Ovary (tissue), 9 donors: ENCODE data around the gene COL27A1. TPM values are rescaled to one million over a fixed set of nuclear protein-coding genes. Genes with fewer than 3 reads are reported as not detected.

ENCODE experiments used
- DNase-seq, 5 donors: peaks; one replicate each; pipeline ENCODE4 v3.0.0-alpha.2; 2019 to 2020
- H3K27ac ChIP-seq, 2 donors: fragments of 200-600 bp; one replicate each; pipeline versions ENCODE4 v1.5.1 to v1.8.0; 2019 to 2022
- H3K27me3 ChIP-seq: fragments of 200-600 bp; one replicate; pipeline ENCODE4 v1.8.0; 2022
- H3K36me3 ChIP-seq: fragments of 200-600 bp; sonication (generic); one replicate; pipeline ENCODE4 v1.5.1; 2019
- H3K4me1 ChIP-seq: one replicate; pipeline ENCODE4 v1.8.1; 2013; ENCODE audit warnings: mild to moderate bottlenecking, moderate library complexity; ENCODE audit not compliant: insufficient read depth
- H3K4me3 ChIP-seq: fragments of 200-600 bp; sonication (generic); one replicate; pipeline ENCODE4 v1.5.1; 2017
- H3K9me3 ChIP-seq, 2 donors: fragments of 200-600 bp in 1 of 2; sonication (generic) in 1 of 2; one replicate each; pipeline versions ENCODE4 v1.5.1 to v1.8.1; 2013 to 2019; ENCODE audit warnings: mild to moderate bottlenecking in 1 of 2, moderate library complexity in 1 of 2
- CTCF ChIP-seq, 3 donors: fragments of 450-650 bp in 2 of 3; fragments of 200-600 bp in 1 of 3; IDR thresholded peaks; one replicate each; pipeline versions ENCODE4 v1.5.1 to v1.8.0; 2016 to 2022; ENCODE audit warnings: antibody characterized with exemption in 3 of 3, mild to moderate bottlenecking in 1 of 3
- EP300 ChIP-seq: sonication (generic); formaldehyde crosslinking; IDR thresholded peaks from one replicate; pipeline ENCODE4 v1.6.1; 2017; ENCODE audit warnings: antibody characterized with exemption
- POLR2A ChIP-seq: fragments of 450-650 bp; IDR thresholded peaks from one replicate; pipeline ENCODE4 v1.6.1; 2017; ENCODE audit warnings: antibody characterized with exemption, mild to moderate bottlenecking, moderate library complexity
- WGBS, 3 donors: extraction: QIAGEN DNeasy Blood & Tissue Kit in 1 of 3; methylation state at CpG; one replicate each; pipeline versions ENCODE4 v1.1.5 to v1.1.7; 2013 to 2017; 5-methylcytosine and 5-hydroxymethylcytosine counted together
- intact Hi-C, 4 donors: fragments of 100-400 bp; cut with DNase I; formaldehyde crosslinking; loops; one replicate each; pipeline versions ENCODE4 v1.11.0 to v1.15.1; 2022 to 2023
- polyA plus RNA-seq, 2 donors: library from polyadenylated mRNA; stranded (reverse); fragments of 200-250 nt in 1 of 2; fragments of 350-450 nt in 1 of 2; fragmentation: Illumina TruSeq in 1 of 2; extraction: RNeasy Lipid Tissue Mini Kit (QIAGEN cat#74804) in 1 of 2; gene quantifications; one replicate each; pipeline ENCODE4 v1.2.3, GENCODE V29; 2013 to 2014
- total RNA-seq, 7 donors: library from RNA; depleted of rRNA in 2 of 7; stranded (reverse); fragments of >200 nt in 2 of 7; fragmentation: NEBNext Ultra II Directional in 3 of 7; extraction: Animal tissue kit (Norgen Biotek cat#: 25700) in 3 of 7; gene quantifications; one replicate each; pipeline versions ENCODE4 v1.1.0 to v1.2.4, GENCODE V29; 2016 to 2023
- donor health status: DM: no; HTN: no; CAD: no; lungs with moderate emphysema.
- donor health status: DM: no; HTN: no; CAD: no.
- donor health status: Bipolar disorder and iron deficiency.
- donor health status: DM: yes; HTN: yes; CAD: no.
- donor health status: DM: no; HTN: no; CAD: no.
- donor health status: DM: yes; HTN: yes; CAD: no.

COL27A1 gene
- total and polyA plus RNA-seq, 9 donors = 5.2 to 91.2 (median 16.8) TPM

GRCh38 chr9:114282104-114282485 is 126.8 kb downstream of the COL27A1 start:
- WGBS, 3 donors = 83 to 93% (median 85%) methylated on average over 10 of the region's 10 CpGs
- H3K4me1 ChIP-seq = peaks cover 16% of the 10 kb centered on the region
- intact Hi-C loops = loop anchor here in 1 of 4 donors (5.0 kb wide), 1 partner anchor 125 kb away; the partner anchor contains the start of gene COL27A1
- no peaks in the 10 kb centered on the region for H3K27me3 ChIP-seq
- DNase-seq = peak in 3 of 5 donors; percentile 34 to 58 (median 40)
- H3K9me3 ChIP-seq = no peaks in the 10 kb centered on the region
- no peak for TF ChIP-seq CTCF (IDR thresholded peaks at IDR 0.05)
- no peak for TF ChIP-seq POLR2A
- no peak for TF ChIP-seq EP300
- peak overlapping the region; percentile 6 to 30 for H3K27ac ChIP-seq
- H3K36me3 ChIP-seq = no peaks in the 10 kb centered on the region
- no peak overlapping the region for H3K4me3 ChIP-seq

DNA sequence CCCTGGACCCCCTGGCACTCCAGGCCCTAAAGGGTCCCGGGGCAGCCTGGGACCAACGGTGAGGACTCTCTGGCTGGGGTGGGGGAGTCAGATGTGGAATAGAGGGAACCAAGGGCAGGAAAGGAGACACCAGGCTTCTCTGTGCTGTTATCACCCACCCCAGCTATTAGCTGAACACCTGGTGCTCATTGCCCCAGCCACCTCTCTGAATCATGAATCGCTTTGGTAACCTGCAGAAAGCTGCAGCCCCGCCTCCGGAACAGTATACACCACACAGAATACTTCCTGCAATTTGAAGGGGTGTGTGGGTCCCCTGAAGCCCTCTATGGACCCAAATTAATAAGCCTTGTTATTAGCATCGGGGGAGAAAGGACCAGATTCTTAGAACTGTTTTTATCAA is 127.2 kb downstream of the COL27A1 start:
- H3K9me3 ChIP-seq = no peaks in the 10 kb centered on the region
- 78 to 84% (median 80%) methylated on average over 6 of the region's 6 CpGs for WGBS, 3 donors
- no peaks in the 10 kb centered on the region for H3K36me3 ChIP-seq
- intact Hi-C loops = loop anchor here in 1 of 4 donors (5.0 kb wide), 1 partner anchor 125 kb away; the partner anchor contains the start of gene COL27A1
- TF ChIP-seq POLR2A (no peak), EP300 (no peak), CTCF (IDR thresholded peaks at IDR 0.05) (no peak)
- no peak overlapping the region for H3K4me3 ChIP-seq
- DNase-seq = peak in 2 of 5 donors; percentile 9 to 21
- H3K4me1 ChIP-seq = peaks cover 14% of the 10 kb centered on the region
- no peaks in the 10 kb centered on the region for H3K27me3 ChIP-seq
- peak overlapping the region; percentile 6 to 30 for H3K27ac ChIP-seq

GRCh38 chr9:114282926-114283325 is 127.6 kb downstream of the COL27A1 start:
- Histone ChIP-seq H3K27me3 (no peaks in the 10 kb centered on the region), H3K4me1 (peaks cover 14% of the 10 kb centered on the region), H3K4me3 (no peak overlapping the region), H3K9me3 (no peaks in the 10 kb centered on the region), H3K27ac (no peak overlapping the region), H3K36me3 (no peaks in the 10 kb centered on the region)
- intact Hi-C loops = loop anchor here in 1 of 4 donors (5.0 kb wide), 1 partner anchor 126 kb away; the partner anchor contains the start of gene COL27A1
- 47 to 67% (median 67%) methylated on average over 5 of the region's 5 CpGs for WGBS, 3 donors
- peak; percentile 14 to 38 (median 31) for DNase-seq
- no peak for TF ChIP-seq EP300
- no peak for TF ChIP-seq CTCF (IDR thresholded peaks at IDR 0.05)

DNA sequence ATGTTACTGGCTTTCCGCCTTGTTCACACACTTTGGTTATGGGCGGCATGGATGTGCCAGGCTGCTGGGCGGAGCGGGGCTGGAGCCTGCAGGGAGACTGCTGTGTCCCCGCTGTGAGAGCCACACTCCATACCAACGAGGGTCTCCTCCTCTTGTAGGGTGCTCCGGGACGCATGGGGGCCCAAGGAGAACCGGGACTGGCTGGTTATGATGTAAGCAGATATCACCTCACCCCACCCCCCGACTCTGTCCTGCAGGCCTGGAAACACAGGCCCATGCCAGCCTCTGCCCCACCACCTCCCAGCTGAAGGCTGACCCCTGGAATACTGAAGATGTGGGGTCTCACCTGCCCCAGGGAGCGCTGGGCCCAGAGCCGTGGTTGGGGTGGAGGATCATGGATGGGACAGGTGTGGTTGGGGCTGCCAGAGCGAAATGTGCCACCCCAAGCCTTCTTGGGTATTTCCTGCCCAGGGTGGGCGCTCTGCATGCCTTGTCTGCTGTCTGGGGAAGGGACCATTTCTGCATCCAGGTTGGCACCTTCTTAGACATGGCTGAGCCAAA is 128.3 kb downstream of the COL27A1 start:
- intact Hi-C loops = loop anchor here in 1 of 4 donors (5.0 kb wide), 1 partner anchor 126 kb away; the partner anchor contains the start of gene COL27A1
- H3K27ac ChIP-seq = no peak overlapping the region
- TF ChIP-seq EP300 (no peak), POLR2A (no peak), CTCF (IDR thresholded peaks at IDR 0.05) (no peak)
- H3K9me3 ChIP-seq = no peaks in the 10 kb centered on the region
- H3K4me1 ChIP-seq = peaks cover 14% of the 10 kb centered on the region
- DNase-seq = peak; percentile 13 to 35 (median 23)
- WGBS, 3 donors = 91 to 94% (median 94%) methylated on average over 14 of the region's 14 CpGs
- no peaks in the 10 kb centered on the region for H3K27me3 ChIP-seq
- H3K4me3 ChIP-seq = no peak overlapping the region
- H3K36me3 ChIP-seq = no peaks in the 10 kb centered on the region
